AG04449 (cell line): Measurements from ENCODE around the gene AAK1.

Source experiments
- CTCF ChIA-PET: fragments of 350-600 bp; formaldehyde crosslinking; extraction: SDS; loops from one replicate; lab custom pipeline; 2021; ENCODE audit warnings: antibody characterized with exemption; lab: Yijun Ruan, JAX
- POLR2A ChIA-PET: fragments of 400-600, 350-600 bp; formaldehyde crosslinking; extraction: SDS; loops from one replicate; lab custom pipeline; 2020; ENCODE audit warnings: antibody characterized with exemption, inconsistent platforms; lab: Yijun Ruan, JAX
- DNase-seq: peaks from one replicate; pipeline ENCODE4 v3.0.0-alpha.2; 2010; ENCODE audit warnings: low read depth, low spot score
- H3K4me3 ChIP-seq: 2 replicates; pipeline ENCODE4 v1.5.1; 2011; ENCODE audit warnings: low read depth, mild to moderate bottlenecking, control low read depth, low read length
- CTCF ChIP-seq: IDR thresholded peaks from one replicate; pipeline ENCODE4 v1.5.1; 2011; ENCODE audit warnings: mild to moderate bottlenecking, moderate library complexity, low read length, control low read depth, inconsistent platforms; ENCODE audit not compliant: insufficient read depth; ENCODE audit errors: missing control alignments

Gene AAK1

DNA sequence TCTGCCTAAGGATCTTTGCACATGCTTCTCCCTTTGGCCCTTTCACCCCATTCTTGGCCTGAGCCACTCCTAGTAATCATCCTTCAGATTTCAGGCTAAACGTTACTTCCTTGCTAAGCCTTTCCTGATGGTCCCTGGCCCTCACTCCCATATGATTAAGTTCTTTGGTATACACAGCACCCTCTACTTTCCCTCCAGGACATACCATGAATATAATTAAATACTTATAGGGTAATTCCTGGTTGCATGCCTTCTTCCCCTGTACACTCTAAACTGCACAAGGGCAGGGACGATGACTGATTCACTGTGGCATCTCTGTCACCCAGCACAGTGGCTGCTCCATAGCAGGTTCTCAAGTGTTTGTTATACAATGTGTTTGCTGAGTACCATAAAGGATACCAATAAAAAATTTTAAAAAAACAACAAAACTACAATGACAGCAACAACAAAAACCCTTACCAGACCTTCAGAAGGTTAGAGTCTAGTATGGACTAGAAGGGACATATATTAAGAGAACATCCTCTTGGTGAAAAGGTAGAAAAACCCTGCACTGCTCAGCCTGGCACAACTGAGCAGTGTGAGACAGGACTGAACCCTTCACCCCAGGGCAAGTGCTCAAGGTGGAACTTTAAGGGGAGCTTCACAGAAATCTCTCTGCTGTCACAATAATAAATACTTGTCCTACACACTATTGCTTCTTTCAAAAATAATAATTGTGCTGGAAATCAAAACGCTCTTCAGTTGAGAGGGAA lies 76.2 kb downstream of the AAK1 start:
- H3K4me3 ChIP-seq: no peak overlapping the region
- ChIA-PET CTCF (interaction anchor here (0.6 to 11.5 kb wide), 15 partner anchors 8 to 158 kb away, joined by 3 to 123 read pairs (median 4); no protein-coding TSS in a partner anchor), POLR2A (interaction anchor here (0.6 kb wide), 1 partner anchor 94 kb away, joined by 3 read pairs; no protein-coding TSS in a partner anchor)
- TF ChIP-seq CTCF: no peak
- DNase-seq: peak; percentile 75

DNA sequence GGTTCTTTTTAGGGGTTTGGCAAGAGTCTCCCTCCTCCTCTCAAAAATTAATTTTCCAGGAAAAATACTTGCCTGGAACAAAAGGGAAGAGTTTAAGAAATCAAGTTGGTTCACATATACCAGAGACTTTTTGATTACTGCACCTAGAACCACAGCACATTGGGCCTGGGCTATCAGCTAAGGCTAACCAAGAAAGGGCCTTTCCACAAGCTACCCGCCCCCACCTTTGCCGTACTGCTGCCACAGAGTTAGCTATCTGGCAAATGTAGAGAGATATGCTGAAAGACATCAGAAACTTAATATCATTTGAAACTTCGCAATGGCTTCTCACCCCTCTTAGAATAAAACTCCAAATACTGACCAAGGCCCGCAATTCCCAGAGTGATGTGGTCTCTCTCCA lies 76.9 kb downstream of the AAK1 start:
- no peak overlapping the region for H3K4me3 ChIP-seq
- ChIA-PET CTCF (interaction anchor here (0.7 to 11.5 kb wide), 16 partner anchors 8 to 158 kb away, joined by 3 to 123 read pairs (median 6); partner anchors contain the start of genes AAK1 and NFU1), POLR2A (interaction anchor here (0.6 to 0.7 kb wide), 2 partner anchors 95 to 189 kb away, joined by 3 read pairs; no protein-coding TSS in a partner anchor)
- TF ChIP-seq CTCF: no peak
- DNase-seq: no peak

DNA sequence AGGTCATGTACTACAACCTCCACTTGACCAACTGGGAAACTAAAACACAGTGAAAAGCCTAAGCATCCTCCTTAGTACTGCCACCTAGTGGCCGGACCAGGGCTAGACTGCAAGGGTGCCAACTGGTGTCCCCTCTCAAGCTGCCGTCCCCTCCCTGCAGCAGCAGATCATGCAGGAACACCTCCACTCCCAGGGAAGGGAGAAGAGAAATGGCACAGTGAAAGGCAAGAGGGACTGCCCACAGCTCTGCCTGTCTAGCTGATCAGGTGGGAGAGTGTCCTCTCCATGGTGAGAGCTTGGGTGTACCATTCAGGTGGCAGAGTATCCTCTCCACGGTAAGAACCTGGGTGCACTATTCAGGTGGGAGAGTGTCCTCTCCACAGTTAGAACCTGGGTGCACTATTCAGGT lies 78.1 kb downstream of the AAK1 start:
- ChIA-PET POLR2A (no interaction called here), CTCF (interaction anchor here (0.9 to 11.5 kb wide), 27 partner anchors 8 to 160 kb away, joined by 3 to 123 read pairs (median 6); partner anchors contain the start of genes AAK1 and NFU1)
- peak; percentile 59 for TF ChIP-seq CTCF
- H3K4me3 ChIP-seq: no peak overlapping the region
- DNase-seq: no peak

DNA sequence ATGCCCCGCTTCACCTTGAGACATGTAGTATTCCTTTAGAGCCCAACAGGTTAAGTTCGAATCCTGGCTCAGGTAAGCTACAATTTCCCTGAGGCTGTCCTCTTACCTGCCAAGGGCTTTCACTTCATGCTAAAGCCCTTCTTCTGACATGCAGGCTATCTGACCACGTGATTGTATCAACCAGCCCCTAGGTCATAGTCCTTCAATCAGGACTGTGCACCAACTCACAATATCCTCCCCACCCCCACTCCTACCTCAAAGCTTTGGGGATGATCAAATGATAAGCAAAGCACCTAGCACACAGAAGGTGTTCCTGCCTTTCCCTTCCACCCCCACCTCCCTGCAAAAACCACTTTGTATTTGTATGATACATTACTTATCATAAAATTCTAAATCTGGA lies 78.9 kb downstream of the AAK1 start:
- DNase-seq: no peak
- H3K4me3 ChIP-seq: no peak overlapping the region
- no peak for TF ChIP-seq CTCF
- CTCF ChIA-PET: interaction anchor here (0.9 to 11.5 kb wide), 23 partner anchors 9 to 161 kb away, joined by 3 to 123 read pairs (median 6); partner anchors contain the start of genes AAK1 and NFU1
- POLR2A ChIA-PET: no interaction called here

GRCh38 chr2:69563021-69563420 lies 80.5 kb downstream of the AAK1 start:
- POLR2A ChIA-PET: no interaction called here
- CTCF ChIA-PET: interaction anchor here (4.7 to 11.5 kb wide), 2 partner anchors 11 to 152 kb away, joined by 27 to 123 read pairs; no protein-coding TSS in a partner anchor
- no peak for TF ChIP-seq CTCF
- no peak for DNase-seq
- H3K4me3 ChIP-seq: no peak overlapping the region

DNA sequence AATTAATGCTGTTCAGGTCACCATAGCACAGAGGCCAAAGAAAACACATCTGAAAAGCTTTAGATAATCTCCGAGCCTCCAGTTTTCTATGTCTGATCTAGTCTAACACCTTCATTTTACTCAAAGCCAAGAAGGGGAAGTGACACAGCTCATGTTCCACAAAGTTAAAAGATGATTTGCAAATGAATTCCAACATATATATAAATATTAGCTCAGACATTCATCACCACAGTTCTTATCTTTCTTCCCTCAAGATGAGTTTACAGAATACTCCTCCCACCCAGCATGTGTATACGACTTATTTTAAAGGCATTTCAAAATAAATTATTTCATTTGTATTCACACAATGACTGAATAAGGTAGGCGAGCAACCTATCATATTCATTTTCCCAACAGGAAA lies 82.4 kb downstream of the AAK1 start:
- H3K4me3 ChIP-seq: no peak overlapping the region
- POLR2A ChIA-PET: no interaction called here
- DNase-seq: no peak
- CTCF ChIA-PET: interaction anchor here (0.9 to 11.5 kb wide), 13 partner anchors 9 to 256 kb away, joined by 3 to 123 read pairs (median 5); no protein-coding TSS in a partner anchor
- no peak for TF ChIP-seq CTCF
